SK-N-DZ (cell line): ENCODE data around the gene TRIM17.

ENCODE experiments used
- DNase-seq: peaks from one replicate; pipeline ENCODE4 v3.0.0-alpha.2; 2015; ENCODE audit warnings: low spot score
- small RNA-seq, 2 experiments: library from RNA; depleted of rRNA; stranded (forward); fragments of <200 nt; gene quantifications; one replicate each; pipeline ENCODE3, GENCODE V24; 2014

TRIM17 gene

DNA sequence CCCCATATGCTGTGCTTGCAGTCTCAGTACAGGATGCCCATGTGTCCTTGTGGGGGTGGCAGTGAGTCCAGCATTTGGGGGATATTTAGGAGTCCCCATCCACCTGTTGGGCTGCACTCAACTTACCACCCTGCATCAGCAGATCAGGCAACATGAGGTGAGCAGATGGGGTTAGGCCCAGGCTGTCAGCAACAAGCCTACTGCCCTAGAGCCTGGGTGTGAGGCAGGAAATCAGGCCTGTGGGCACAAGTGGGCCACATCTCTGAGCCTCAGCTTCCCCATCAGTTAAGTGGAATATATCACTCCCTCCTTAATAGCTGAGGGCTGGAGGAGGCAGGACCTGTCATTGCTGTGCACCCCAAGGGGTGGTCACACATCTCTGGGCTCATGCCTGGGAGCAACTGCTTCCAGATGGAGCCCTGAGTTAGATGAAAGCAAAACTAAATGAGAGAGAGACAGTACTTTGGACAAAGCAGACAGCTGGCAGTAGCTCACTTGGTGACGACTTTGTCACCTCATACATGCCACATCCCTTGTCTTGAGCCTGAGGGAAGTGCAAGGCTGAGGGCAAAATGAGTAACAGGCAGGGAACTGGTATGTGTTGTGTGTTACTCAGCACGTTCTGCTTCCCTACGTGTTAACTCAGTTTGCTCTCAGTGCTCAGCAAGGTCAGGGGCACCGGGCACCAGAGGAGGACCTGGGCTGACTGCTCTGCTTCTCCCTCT, 58.5 kb downstream of the TRIM17 start:
- no peak for DNase-seq

Small RNA genes lying within 50 kb of the gene (small RNA-seq; reads per million reads assigned to genes)
- gene MIR4666A = 0 to 0.13 reads per million in 2 experiments
